Endothelial cell of umbilical vein (primary cell): Measurements from ENCODE around the gene CD82. TPM values are rescaled to one million over a fixed set of nuclear protein-coding genes. Genes with fewer than 3 reads are reported as not detected.

Experiments used
- BruUV-seq: library from RNA; stranded (reverse); fragments of 400-500 nt; replicated peaks from 2 replicates; lab custom pipeline; 2021; lab: Mats Ljungman, UMichigan
- CTCF ChIA-PET: fragments of 300-600, 350-600 bp; sonication (Branson Sonifier 250); formaldehyde crosslinking; loops from one replicate; lab custom pipeline; 2021; ENCODE audit warnings: antibody characterized with exemption, inconsistent platforms; lab: Charles Lee
- POLR2A ChIA-PET: fragments of 300-600, 350-600 bp; sonication (Branson Sonifier 250); formaldehyde crosslinking; loops from one replicate; lab custom pipeline; 2021; ENCODE audit warnings: antibody characterized with exemption, inconsistent platforms; lab: Charles Lee
- DNase-seq: peaks from one replicate; pipeline ENCODE4 v3.0.0-alpha.2; 2011; ENCODE audit warnings: low read depth, low spot score
- FAIRE-seq: peaks from 2 replicates; lab custom pipeline; 2011; peaks lifted over from hg19 to GRCh38; lab: Jason Lieb, UNC
- H2AFZ ChIP-seq: 2 replicates; pipeline ENCODE4 v1.6.0; 2012; ENCODE audit warnings: low read depth, low read length, control low read depth, inconsistent platforms
- H3K27ac ChIP-seq: 2 replicates; pipeline ENCODE4 v1.5.1; 2011; ENCODE audit warnings: low read depth, mild to moderate bottlenecking, control low read depth, low read length, moderate library complexity; ENCODE audit not compliant: insufficient read depth
- H3K27me3 ChIP-seq, 2 experiments: 2 replicates each; pipeline versions ENCODE4 v1.6.0 to v1.6.1; 2011; ENCODE audit warnings: low read length in 2 of 2, mixed read lengths in 1 of 2; ENCODE audit not compliant: control insufficient read depth in 2 of 2, insufficient read depth in 2 of 2
- H3K36me3 ChIP-seq, 2 experiments: 2 replicates in 1 of 2; 3 replicates in 1 of 2; pipeline ENCODE4 v1.5.1; 2011; ENCODE audit warnings: low read length in 2 of 2, mild to moderate bottlenecking in 1 of 2, moderate library complexity in 1 of 2; ENCODE audit not compliant: control insufficient read depth in 2 of 2, insufficient read depth in 2 of 2; ENCODE audit errors: extremely low read depth in 1 of 2
- H3K4me1 ChIP-seq: 3 replicates; pipeline ENCODE4 v1.5.1; 2011; ENCODE audit warnings: mild to moderate bottlenecking, low read length; ENCODE audit not compliant: control insufficient read depth, insufficient read depth; ENCODE audit errors: extremely low read depth
- H3K4me2 ChIP-seq: 2 replicates; pipeline ENCODE4 v1.6.1; 2011; ENCODE audit warnings: low read length, control low read depth, mixed read lengths; ENCODE audit not compliant: insufficient read depth
- H3K4me3 ChIP-seq, 3 experiments: fragments of 200-600 bp in 1 of 3; sonication (generic), shearing (Covaris generic) in 1 of 3; replicated peaks in 1 of 3; 2 replicates each; pipeline ENCODE4 v1.5.1; 2011 to 2016; ENCODE audit warnings: control low read depth in 3 of 3, low read length in 3 of 3, mild to moderate bottlenecking in 2 of 3, inconsistent platforms in 1 of 3, low read depth in 1 of 3, moderate library complexity in 1 of 3; ENCODE audit not compliant: insufficient read depth in 1 of 3
- H3K79me2 ChIP-seq: 2 replicates; pipeline ENCODE4 v1.6.0; 2012; ENCODE audit warnings: low read length, inconsistent platforms; ENCODE audit not compliant: control insufficient read depth, insufficient read depth
- H3K9ac ChIP-seq: replicated peaks from 2 replicates; pipeline ENCODE3; 2011; ENCODE audit warnings: low read length, control low read depth; ENCODE audit not compliant: insufficient read depth; ENCODE audit errors: extremely low read depth
- H3K9me1 ChIP-seq: replicated peaks from 3 replicates; pipeline ENCODE4 v1.6.0; 2011; ENCODE audit warnings: mild to moderate bottlenecking, low read length; ENCODE audit not compliant: control insufficient read depth, insufficient read depth; ENCODE audit errors: extremely low read depth
- H3K9me3 ChIP-seq: replicated peaks from 2 replicates; pipeline ENCODE4 v1.5.1; 2012; ENCODE audit warnings: low read length, inconsistent platforms; ENCODE audit not compliant: control insufficient read depth, insufficient read depth
- H4K20me1 ChIP-seq: replicated peaks from 2 replicates; pipeline ENCODE3; 2011; ENCODE audit warnings: mild to moderate bottlenecking, low read length; ENCODE audit not compliant: control insufficient read depth, insufficient read depth; ENCODE audit errors: extremely low read depth
- EZH2 ChIP-seq: IDR thresholded peaks from 2 replicates; pipeline ENCODE4 v1.6.1; 2012; ENCODE audit warnings: borderline replicate concordance, low read depth, mild to moderate bottlenecking, moderate library complexity, low read length, inconsistent platforms; ENCODE audit not compliant: severe bottlenecking
- FOS ChIP-seq: IDR thresholded peaks from 2 replicates; pipeline ENCODE4 v1.6.1; 2011; ENCODE audit warnings: mild to moderate bottlenecking, low read length, moderate library complexity, borderline replicate concordance; ENCODE audit not compliant: insufficient read depth
- GATA2 ChIP-seq: IDR thresholded peaks from 2 replicates; pipeline ENCODE4 v1.7.0; 2011; ENCODE audit warnings: low read depth, mild to moderate bottlenecking, moderate library complexity, mixed read lengths, low read length; ENCODE audit not compliant: insufficient read length, insufficient read depth
- JUN ChIP-seq: IDR thresholded peaks from 2 replicates; pipeline ENCODE4 v1.6.1; 2011; ENCODE audit warnings: borderline replicate concordance, low read depth; ENCODE audit not compliant: insufficient read length, insufficient read depth
- MYC ChIP-seq: IDR thresholded peaks from one replicate; pipeline ENCODE4 v1.6.1; 2011; ENCODE audit warnings: mild to moderate bottlenecking, low read depth, low read length
- POLR2A ChIP-seq: IDR thresholded peaks from 2 replicates; pipeline ENCODE4 v1.6.1; 2012; ENCODE audit warnings: low read depth, mild to moderate bottlenecking, control low read depth, low read length
- POLR2AphosphoS5 ChIP-seq: IDR thresholded peaks from 2 replicates; pipeline ENCODE4 v1.6.1; 2012; ENCODE audit warnings: low read depth, mild to moderate bottlenecking, control low read depth, low read length, moderate library complexity; ENCODE audit not compliant: insufficient read depth
- dilution Hi-C: fragments of 300-500 bp; cut with MboI; formaldehyde crosslinking; loops from one replicate; pipeline ENCODE4 v1.15.0; 2019; ENCODE audit warnings: low sequenced_read_pairs; ENCODE audit not compliant: extremely low pct_ligation_motif_present
- intact Hi-C: fragments of 100-400 bp; cut with micrococcal nuclease; formaldehyde crosslinking; loops from one replicate; pipeline ENCODE4 v1.10.0; 2022
- polyA plus RNA-seq, 4 experiments: library from polyadenylated mRNA; depleted of rRNA in 3 of 4; stranded (reverse) in 3 of 4; unstranded in 1 of 4; fragments of >200 nt; gene quantifications; 2 replicates each; pipeline versions ENCODE4 v1.2.1 to v1.2.3, GENCODE V29; 2011 to 2012; ENCODE audit warnings: missing spikeins in 1 of 4
- total RNA-seq: library from RNA; stranded (reverse); gene quantifications from 2 replicates; pipeline ENCODE4 v1.2.3, GENCODE V29; 2021
- TF ChIP-seq, protein P1 (sequence below): IDR thresholded peaks from 2 replicates; pipeline ENCODE4 v1.6.1; 2011; ENCODE audit not compliant: insufficient read depth, insufficient read length
- TF ChIP-seq, protein P2 (sequence below), 2 donors: IDR thresholded peaks; 1 replicate in 1 of 2; 2 replicates in 1 of 2; pipeline ENCODE4 v1.5.1; 2011; ENCODE audit warnings: low read length in 2 of 2, mild to moderate bottlenecking in 2 of 2, moderate library complexity in 2 of 2, control low read depth in 1 of 2, inconsistent platforms in 1 of 2, low read depth in 1 of 2; ENCODE audit not compliant: insufficient read depth in 1 of 2; ENCODE audit errors: extremely low read depth in 1 of 2

Gene CD82
- total and polyA plus RNA-seq, 2 donors (not counting 3 experiments of a cell fraction or from before 2014, with no cell fraction given), result 17.9 to 25.2 TPM

DNA sequence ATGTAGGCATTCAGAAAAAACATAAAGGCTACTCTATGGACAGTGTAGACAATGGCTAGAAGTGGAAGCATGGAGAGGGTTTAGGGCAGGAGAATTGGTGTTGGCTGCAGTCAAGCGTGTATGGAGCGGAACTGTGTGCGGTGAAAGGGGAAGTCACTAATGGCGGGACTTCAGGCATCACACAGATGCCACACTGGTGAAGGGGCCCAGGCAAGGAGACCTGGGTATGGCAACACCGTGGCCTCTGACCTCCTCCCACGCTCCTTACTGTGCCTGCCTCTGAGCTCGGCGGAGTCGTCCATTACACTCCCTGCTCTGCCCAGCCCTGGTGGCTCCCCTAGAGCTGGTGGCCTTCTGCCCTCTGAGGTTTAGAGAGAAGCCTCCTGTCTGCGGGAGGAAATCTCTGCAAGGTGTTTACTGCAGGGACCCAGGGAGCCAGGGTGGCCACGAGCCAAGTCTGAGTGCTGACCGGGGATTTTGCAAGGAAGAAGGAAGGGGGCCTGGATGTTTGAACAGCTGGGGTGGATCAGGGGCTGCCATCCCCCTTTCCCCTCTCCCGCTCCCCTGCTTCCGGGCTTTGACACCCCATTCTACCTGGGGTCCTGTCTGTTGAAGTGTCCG is 86.2 kb downstream of the CD82 start:
- H4K20me1 ChIP-seq, result no peaks in the 10 kb centered on the region
- ChIA-PET CTCF (no interaction called here), POLR2A (no interaction called here)
- H3K27ac ChIP-seq, result no peak overlapping the region
- intact Hi-C loops (no loop called here), dilution Hi-C loops (no loop called here)
- FAIRE-seq, result no peak
- no peak overlapping the region for H3K4me2 ChIP-seq
- H3K27me3 ChIP-seq, result peaks cover 11 to 25% of the 10 kb centered on the region in 2 experiments
- H3K4me1 ChIP-seq, result no peaks in the 10 kb centered on the region
- H3K9me1 ChIP-seq, result no peaks in the 10 kb centered on the region
- H3K4me3 ChIP-seq, result no peak overlapping the region
- H3K36me3 ChIP-seq, result no peaks in the 10 kb centered on the region
- no peaks in the 10 kb centered on the region for H3K9me3 ChIP-seq
- BruUV-seq, result no TSS peak
- H3K79me2 ChIP-seq, result no peaks in the 10 kb centered on the region
- TF ChIP-seq POLR2AphosphoS5 (no peak), GATA2 (no peak), POLR2A (no peak), FOS (no peak), JUN (no peak), MYC (no peak), EZH2 (no peak)
- TF ChIP-seq, protein P1, sequence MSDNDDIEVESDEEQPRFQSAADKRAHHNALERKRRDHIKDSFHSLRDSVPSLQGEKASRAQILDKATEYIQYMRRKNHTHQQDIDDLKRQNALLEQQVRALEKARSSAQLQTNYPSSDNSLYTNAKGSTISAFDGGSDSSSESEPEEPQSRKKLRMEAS, result no peak
- TF ChIP-seq, protein P2, sequence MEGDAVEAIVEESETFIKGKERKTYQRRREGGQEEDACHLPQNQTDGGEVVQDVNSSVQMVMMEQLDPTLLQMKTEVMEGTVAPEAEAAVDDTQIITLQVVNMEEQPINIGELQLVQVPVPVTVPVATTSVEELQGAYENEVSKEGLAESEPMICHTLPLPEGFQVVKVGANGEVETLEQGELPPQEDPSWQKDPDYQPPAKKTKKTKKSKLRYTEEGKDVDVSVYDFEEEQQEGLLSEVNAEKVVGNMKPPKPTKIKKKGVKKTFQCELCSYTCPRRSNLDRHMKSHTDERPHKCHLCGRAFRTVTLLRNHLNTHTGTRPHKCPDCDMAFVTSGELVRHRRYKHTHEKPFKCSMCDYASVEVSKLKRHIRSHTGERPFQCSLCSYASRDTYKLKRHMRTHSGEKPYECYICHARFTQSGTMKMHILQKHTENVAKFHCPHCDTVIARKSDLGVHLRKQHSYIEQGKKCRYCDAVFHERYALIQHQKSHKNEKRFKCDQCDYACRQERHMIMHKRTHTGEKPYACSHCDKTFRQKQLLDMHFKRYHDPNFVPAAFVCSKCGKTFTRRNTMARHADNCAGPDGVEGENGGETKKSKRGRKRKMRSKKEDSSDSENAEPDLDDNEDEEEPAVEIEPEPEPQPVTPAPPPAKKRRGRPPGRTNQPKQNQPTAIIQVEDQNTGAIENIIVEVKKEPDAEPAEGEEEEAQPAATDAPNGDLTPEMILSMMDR (IDR thresholded peaks at IDR 0.05; ENCODE audit: extremely low read depth in 1 of 2, insufficient read depth in 1 of 2, low read depth in 1 of 2, low read length in 2 of 2), result no peak
- peak; percentile 60 for DNase-seq
- no peak overlapping the region for H3K9ac ChIP-seq
- no peak overlapping the region for H2AFZ ChIP-seq
